SK-N-SH (cell line): ENCODE results near the gene RSRC2.
"Not testable (repeated sequence)": the region's sequence is repeated elsewhere in the genome, so short reads cannot be mapped to it uniquely, and the experiment has no call there.

Experiments used
- EP300 ChIP-seq, 2 experiments: IDR thresholded peaks; 2 replicates each; pipeline versions ENCODE4 v1.4.0 to v1.6.1; 2012; ENCODE audit warnings: borderline replicate concordance in 1 of 2, low read depth in 1 of 2, low read length in 1 of 2
- POLR2AphosphoS5 ChIP-seq: IDR thresholded peaks from 2 replicates; pipeline ENCODE4 v1.6.1; 2012; ENCODE audit warnings: low read depth, low read length
- RCOR1 ChIP-seq: fragments of 150-350 bp; IDR thresholded peaks from 2 replicates; pipeline ENCODE4 v1.6.1; 2017; ENCODE audit warnings: antibody characterized with exemption, low read length
- RFX5 ChIP-seq: IDR thresholded peaks from 2 replicates; pipeline ENCODE4 v1.6.1; 2012; ENCODE audit warnings: mild to moderate bottlenecking, improper control_type of control experiment, low read length
- SMC3 ChIP-seq: IDR thresholded peaks from 2 replicates; pipeline ENCODE4 v1.6.1; 2012; ENCODE audit warnings: low read depth, low read length, improper control_type of control experiment
- TAF1 ChIP-seq: IDR thresholded peaks from 2 replicates; pipeline ENCODE4 v1.6.1; 2012; ENCODE audit warnings: low read depth, mild to moderate bottlenecking, low read length, moderate library complexity, borderline replicate concordance
- TEAD4 ChIP-seq: IDR thresholded peaks from 2 replicates; pipeline ENCODE4 v1.4.0; 2012; ENCODE audit warnings: mild to moderate bottlenecking, borderline replicate concordance; ENCODE audit not compliant: insufficient read depth
- TF ChIP-seq, protein P1 (sequence below): fragments of 200-600 bp; sonication (generic); IDR thresholded peaks from 2 replicates; pipeline ENCODE4 v1.6.1; 2017; ENCODE audit warnings: antibody characterized with exemption, mild to moderate bottlenecking, moderate library complexity

DNA sequence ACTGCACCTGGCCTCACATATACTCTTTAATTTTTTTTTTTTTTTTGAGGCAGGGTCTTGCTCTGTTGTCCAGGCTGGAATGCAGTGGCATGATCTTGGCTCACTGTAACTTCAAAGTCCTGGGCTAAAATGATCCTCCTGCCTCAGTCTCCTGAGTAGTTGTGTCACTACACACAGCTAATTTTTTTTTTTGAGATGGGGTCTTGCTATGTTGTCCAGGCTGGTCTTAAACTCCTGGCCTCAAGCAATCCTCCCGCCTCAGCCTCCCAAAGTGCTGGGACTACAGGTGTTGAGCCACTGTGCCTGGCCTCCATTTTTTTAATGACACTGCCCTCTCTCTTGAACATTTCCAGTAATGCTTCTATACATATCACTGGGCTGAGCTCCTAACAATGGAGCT is 42.4 kb downstream of the RSRC2 start:
- not testable (repeated sequence) for TF ChIP-seq SMC3; POLR2AphosphoS5; TEAD4; RFX5; TAF1; RCOR1; EP300 (IDR thresholded peaks at IDR 0.05; ENCODE audit: borderline replicate concordance in 1 of 2, low read depth in 1 of 2, low read length in 1 of 2)
- TF ChIP-seq, protein P1, sequence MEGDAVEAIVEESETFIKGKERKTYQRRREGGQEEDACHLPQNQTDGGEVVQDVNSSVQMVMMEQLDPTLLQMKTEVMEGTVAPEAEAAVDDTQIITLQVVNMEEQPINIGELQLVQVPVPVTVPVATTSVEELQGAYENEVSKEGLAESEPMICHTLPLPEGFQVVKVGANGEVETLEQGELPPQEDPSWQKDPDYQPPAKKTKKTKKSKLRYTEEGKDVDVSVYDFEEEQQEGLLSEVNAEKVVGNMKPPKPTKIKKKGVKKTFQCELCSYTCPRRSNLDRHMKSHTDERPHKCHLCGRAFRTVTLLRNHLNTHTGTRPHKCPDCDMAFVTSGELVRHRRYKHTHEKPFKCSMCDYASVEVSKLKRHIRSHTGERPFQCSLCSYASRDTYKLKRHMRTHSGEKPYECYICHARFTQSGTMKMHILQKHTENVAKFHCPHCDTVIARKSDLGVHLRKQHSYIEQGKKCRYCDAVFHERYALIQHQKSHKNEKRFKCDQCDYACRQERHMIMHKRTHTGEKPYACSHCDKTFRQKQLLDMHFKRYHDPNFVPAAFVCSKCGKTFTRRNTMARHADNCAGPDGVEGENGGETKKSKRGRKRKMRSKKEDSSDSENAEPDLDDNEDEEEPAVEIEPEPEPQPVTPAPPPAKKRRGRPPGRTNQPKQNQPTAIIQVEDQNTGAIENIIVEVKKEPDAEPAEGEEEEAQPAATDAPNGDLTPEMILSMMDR = not testable (repeated sequence)
